ENCODE results near the gene NLRP10. TPM values are rescaled to one million over a fixed set of nuclear protein-coding genes. Genes with fewer than 3 reads are reported as not detected.

Gene NLRP10, protein sequence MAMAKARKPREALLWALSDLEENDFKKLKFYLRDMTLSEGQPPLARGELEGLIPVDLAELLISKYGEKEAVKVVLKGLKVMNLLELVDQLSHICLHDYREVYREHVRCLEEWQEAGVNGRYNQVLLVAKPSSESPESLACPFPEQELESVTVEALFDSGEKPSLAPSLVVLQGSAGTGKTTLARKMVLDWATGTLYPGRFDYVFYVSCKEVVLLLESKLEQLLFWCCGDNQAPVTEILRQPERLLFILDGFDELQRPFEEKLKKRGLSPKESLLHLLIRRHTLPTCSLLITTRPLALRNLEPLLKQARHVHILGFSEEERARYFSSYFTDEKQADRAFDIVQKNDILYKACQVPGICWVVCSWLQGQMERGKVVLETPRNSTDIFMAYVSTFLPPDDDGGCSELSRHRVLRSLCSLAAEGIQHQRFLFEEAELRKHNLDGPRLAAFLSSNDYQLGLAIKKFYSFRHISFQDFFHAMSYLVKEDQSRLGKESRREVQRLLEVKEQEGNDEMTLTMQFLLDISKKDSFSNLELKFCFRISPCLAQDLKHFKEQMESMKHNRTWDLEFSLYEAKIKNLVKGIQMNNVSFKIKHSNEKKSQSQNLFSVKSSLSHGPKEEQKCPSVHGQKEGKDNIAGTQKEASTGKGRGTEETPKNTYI
- total RNA-seq = 5.4 and 9.0 TPM in 2 replicates

DNA sequence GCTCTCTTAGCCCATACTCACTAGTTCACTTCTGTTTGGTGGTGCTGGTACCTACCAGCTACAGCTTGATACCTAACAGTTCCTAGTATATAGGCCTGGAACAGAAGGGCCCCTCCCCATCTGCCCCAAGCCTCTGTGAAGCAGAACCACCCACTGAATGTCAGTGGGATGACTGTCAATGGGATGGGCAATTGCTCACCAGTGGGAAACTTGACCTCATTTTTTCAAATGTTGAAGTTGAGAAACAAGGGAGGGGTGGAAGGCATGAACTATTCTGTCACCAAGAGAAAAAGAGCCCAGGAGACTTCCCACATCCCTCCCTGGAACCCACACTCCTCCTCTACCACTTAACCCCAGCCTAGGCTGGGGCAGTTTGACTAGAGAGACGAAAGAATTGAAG lies at the start of gene NLRP10:
Gene NLRP10, minus strand, starts transcription at position 62 of the 400 bp plus-strand sequence. CDS start 1,952 bp downstream, outside the sequence.

DNA sequence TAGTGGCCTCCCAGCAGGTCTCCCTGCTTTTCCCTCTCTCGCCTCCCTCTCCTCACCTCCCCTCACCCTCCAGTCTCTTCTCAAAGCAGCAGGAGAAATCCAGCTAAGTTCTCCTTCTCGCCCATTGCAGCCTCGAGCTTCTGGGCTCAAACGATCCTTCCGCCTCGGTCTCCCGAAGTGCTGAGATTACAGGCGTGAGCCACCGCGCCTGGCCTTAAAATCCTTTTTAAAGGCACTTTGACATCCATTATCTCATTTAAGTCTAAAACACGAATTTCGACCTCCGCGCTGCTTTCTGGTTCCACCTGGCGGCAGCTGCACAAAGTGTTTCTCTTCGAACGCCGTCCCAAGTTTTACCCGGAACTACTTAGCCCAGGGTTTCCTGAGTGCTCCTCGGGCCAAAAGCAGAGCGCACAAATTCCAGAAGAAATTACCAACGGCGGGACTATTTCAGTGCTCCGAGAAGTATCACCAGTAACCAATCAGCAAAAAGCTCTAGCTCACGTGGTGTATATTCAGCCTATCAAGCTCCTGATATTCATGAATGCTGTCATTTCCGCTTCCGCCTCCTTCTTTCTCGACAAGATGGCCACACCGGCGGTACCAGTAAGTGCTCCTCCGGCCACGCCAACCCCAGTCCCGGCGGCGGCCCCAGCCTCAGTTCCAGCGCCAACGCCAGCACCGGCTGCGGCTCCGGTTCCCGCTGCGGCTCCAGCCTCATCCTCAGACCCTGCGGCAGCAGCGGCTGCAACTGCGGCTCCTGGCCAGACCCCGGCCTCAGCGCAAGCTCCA lies 21.7 kb upstream of the NLRP10 start, which contains the start of gene EIF3F:
Gene EIF3F, plus strand, starts transcription at position 570 of the 792 bp plus-strand sequence. Its CDS starts 16 bp downstream, at position 586.

DNA sequence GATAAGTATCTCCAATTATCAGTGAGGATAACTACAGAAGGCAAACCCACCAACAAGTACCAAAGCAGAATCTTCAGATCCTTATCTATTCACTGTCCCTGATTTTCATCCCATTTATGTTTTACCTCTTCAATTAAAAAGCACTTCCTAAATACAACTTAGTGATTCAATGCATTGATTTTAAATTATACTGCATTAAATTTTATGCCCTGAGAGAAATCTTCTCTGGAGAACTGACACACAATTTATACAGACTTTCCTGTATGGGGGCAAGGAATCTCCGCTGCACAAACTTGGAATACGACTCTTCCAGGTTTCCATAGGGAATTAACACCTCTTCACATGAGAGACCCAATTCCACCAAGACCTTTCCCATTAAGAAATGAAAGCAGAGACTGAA lies 23.6 kb downstream of the NLRP10 start, which contains the start of gene OR10A3:
Gene OR10A3, minus strand, starts transcription at position 101 of the 400 bp plus-strand sequence. CDS start 2,188 bp downstream, outside the sequence.

DNA sequence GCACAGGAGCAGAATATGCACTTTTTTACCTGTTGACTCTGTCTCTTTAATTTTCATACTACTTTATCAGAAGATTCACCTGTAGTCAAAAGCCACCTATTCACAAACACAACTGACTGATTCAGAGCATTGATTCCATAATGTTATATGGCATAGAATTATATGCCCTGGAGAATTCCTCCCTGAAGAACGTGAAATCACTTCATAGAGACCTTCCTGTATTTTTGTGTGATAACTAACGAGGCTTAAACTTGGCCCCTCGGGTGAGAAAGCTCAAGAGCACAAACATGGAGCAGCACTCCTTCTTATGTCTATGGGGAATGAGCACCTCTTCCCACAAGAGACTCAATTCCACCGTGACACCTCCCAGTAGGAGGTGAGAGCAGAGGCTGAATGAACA lies 34.1 kb downstream of the NLRP10 start, which contains the start of gene OR10A6:
Gene OR10A6, minus strand, starts transcription at position 101 of the 400 bp plus-strand sequence. CDS start 2,606 bp downstream, outside the sequence.

Other genes starting within 250 kb of the NLRP10 start
- not detected in 2 replicates for gene OR5P2, start 168.5 kb downstream of the NLRP10 start, total RNA-seq
- gene OR5P3, start 134.6 kb downstream of the NLRP10 start, total RNA-seq = not detected in 2 replicates
- gene OR10A6, start 34.2 kb downstream of the NLRP10 start, total RNA-seq = under 0.01 TPM in 2 replicates
- gene OR10A3, start 23.7 kb downstream of the NLRP10 start, total RNA-seq = not detected in 2 replicates
- 160 and 169 TPM in 2 replicates for gene EIF3F, start 21.9 kb upstream of the NLRP10 start, total RNA-seq
- 4.8 and 12.7 TPM in 2 replicates for gene TUB, start 115.8 kb upstream of the NLRP10 start, total RNA-seq
- not detected in 2 replicates for gene RIC3, start 203.6 kb upstream of the NLRP10 start, total RNA-seq

Data from regular cardiac myocyte (primary cell).